ENCODE measurements around the gene ALOX5AP. TPM values are rescaled to one million over a fixed set of nuclear protein-coding genes. Genes with fewer than 3 reads are reported as not detected.

The ALOX5AP gene
- polyA plus RNA-seq, 2 donors, result 2.1 to 10.5 TPM

GRCh38 chr13:30735872-30736175, 481 bp downstream of the ALOX5AP start:
- Histone ChIP-seq H3K4me1 (ENCODE audit: control insufficient read depth in 2 of 2, insufficient read depth in 2 of 2, low read length in 1 of 2) (no peaks in the 10 kb centered on the region), H3K9me3 (ENCODE audit: control insufficient read depth in 2 of 2, insufficient read depth in 1 of 2, low read depth in 1 of 2, low read length in 1 of 2) (no peaks in the 10 kb centered on the region), H3K27ac (ENCODE audit: low read depth in 2 of 2, low read length in 1 of 2) (no peak overlapping the region), H3K27me3 (ENCODE audit: control insufficient read depth in 1 of 2, insufficient read depth in 2 of 2, low read length in 2 of 2) (no peaks in the 10 kb centered on the region), H3K4me3 (ENCODE audit: low read depth in 1 of 2, low read length in 2 of 2) (peak overlapping the region in 1 of 2 donors; percentile 22), H3K36me3 (ENCODE audit: control insufficient read depth in 2 of 2, insufficient read depth in 2 of 2, low read length in 1 of 2) (no peaks in the 10 kb centered on the region)
- 75 to 82% methylated on average over 2 of the region's 2 CpGs for WGBS, 2 donors

DNA sequence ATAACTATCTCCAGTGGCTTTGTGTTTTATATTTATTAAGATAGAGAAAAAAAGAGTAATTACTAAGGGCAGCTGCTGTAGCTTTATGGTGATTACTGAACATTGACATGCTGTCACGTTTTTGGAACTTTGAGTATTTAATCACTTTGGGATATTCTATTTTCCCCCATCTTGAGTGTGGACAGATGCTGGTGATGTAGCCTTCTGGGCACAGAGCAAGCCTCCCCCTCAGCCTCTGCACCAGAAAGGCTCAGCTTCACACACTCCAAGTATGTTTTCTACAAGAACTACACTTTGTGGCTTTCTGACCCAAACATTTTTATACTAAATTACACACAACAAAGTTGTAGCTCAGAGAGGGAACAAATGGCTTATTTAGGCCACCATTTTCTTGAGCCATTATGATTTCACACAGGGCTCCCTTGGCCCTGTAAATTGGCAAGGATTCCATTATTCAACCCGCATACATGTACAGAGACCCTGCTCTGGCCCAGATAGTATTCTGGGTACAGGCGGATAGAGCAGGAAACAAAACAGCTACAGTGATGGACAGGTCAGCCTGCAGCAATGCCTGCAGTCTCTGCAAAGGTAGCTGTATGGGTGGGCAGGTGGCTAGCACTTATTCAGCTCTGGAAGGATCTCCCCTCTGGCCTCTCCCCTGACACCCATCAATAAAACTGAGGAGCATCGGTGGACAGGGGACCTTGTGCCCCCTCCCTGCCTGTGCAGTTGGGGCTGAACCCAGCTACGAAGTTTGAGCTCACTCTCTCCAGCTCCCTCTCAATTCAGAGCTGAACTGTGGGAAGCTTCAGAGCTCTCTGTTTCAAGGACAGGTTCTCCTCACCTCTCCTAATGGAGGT, 1.3 kb downstream of the ALOX5AP start:
- no peaks in the 10 kb centered on the region for H3K9me3 ChIP-seq (ENCODE audit: control insufficient read depth in 2 of 2, insufficient read depth in 1 of 2, low read depth in 1 of 2, low read length in 1 of 2)
- WGBS, 2 donors, result 74 to 77% methylated on average over 5 of the region's 5 CpGs

DNA sequence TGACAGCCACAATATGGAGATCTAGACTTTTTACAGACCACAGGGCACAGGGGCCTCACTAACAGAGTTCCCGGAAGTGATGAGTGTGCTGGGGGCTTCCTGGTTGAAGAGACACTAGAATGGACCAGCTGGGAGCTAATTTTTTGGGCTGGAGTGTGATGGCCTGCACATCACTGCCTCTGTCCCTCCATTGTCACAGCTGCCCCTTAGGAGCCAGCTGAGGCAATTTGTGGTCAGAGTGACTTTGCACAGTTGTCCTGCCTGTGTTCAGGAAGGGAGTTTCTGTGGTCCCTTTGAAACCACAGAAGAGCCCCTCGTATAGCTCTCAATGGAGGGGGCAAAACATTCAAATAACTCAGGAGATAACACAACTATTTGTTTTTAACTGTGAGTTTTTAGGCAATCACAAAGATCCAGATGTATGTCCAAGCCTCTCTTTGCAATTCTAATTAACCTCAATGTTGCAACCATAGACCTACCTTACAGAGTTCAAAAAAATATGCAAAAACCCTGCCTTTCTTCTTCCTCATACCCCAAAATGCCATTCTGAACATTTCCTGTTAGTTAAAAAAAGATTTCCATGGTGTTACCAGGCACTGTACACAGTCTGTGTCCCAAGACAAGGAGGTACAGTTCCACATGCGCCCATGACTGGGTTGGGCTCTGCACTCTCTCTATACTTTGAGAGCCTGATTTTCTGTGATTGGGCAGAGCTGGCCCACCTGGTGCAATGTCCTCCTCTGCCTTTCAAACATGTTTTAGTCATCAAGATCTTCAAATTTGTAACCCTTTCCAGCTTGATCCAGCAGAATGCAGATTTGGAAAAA, 2.4 kb downstream of the ALOX5AP start:
- no peaks in the 10 kb centered on the region for H3K27me3 ChIP-seq (ENCODE audit: control insufficient read depth in 1 of 2, insufficient read depth in 2 of 2, low read length in 2 of 2)
- H3K27ac ChIP-seq (ENCODE audit: low read depth in 2 of 2, low read length in 1 of 2), result peak overlapping the region in 1 of 2 donors; percentile 15
- no peak overlapping the region for H3K4me3 ChIP-seq (ENCODE audit: low read depth in 1 of 2, low read length in 2 of 2)
- H3K36me3 ChIP-seq (ENCODE audit: control insufficient read depth in 2 of 2, insufficient read depth in 2 of 2, low read length in 1 of 2), result no peaks in the 10 kb centered on the region
- H3K4me1 ChIP-seq (ENCODE audit: control insufficient read depth in 2 of 2, insufficient read depth in 2 of 2, low read length in 1 of 2), result no peaks in the 10 kb centered on the region
- no peaks in the 10 kb centered on the region for H3K9me3 ChIP-seq (ENCODE audit: control insufficient read depth in 2 of 2, insufficient read depth in 1 of 2, low read depth in 1 of 2, low read length in 1 of 2)
- 61 to 74% methylated on average over 3 of the region's 3 CpGs for WGBS, 2 donors

More for the DNA sequence above, 1.3 kb downstream of the ALOX5AP start:
- H3K36me3 ChIP-seq (ENCODE audit: control insufficient read depth in 2 of 2, insufficient read depth in 2 of 2, low read length in 1 of 2), result no peaks in the 10 kb centered on the region
- H3K4me3 ChIP-seq (ENCODE audit: low read depth in 1 of 2, low read length in 2 of 2), result peak overlapping the region; percentile 7 to 15
- H3K27ac ChIP-seq (ENCODE audit: low read depth in 2 of 2, low read length in 1 of 2), result peak overlapping the region in 1 of 2 donors; percentile 35
- no peaks in the 10 kb centered on the region for H3K27me3 ChIP-seq (ENCODE audit: control insufficient read depth in 1 of 2, insufficient read depth in 2 of 2, low read length in 2 of 2)
- H3K4me1 ChIP-seq (ENCODE audit: control insufficient read depth in 2 of 2, insufficient read depth in 2 of 2, low read length in 1 of 2), result no peaks in the 10 kb centered on the region

- Histone ChIP-seq H3K27ac (ENCODE audit: low read depth in 2 of 2, low read length in 1 of 2) (no peak overlapping the region), H3K36me3 (ENCODE audit: control insufficient read depth in 2 of 2, insufficient read depth in 2 of 2, low read length in 1 of 2) (no peaks in the 10 kb centered on the region), H3K4me3 (ENCODE audit: low read depth in 1 of 2, low read length in 2 of 2) (no peak overlapping the region), H3K9me3 (ENCODE audit: control insufficient read depth in 2 of 2, insufficient read depth in 1 of 2, low read depth in 1 of 2, low read length in 1 of 2) (no peaks in the 10 kb centered on the region), H3K27me3 (ENCODE audit: control insufficient read depth in 1 of 2, insufficient read depth in 2 of 2, low read length in 2 of 2) (no peaks in the 10 kb centered on the region), H3K4me1 (ENCODE audit: control insufficient read depth in 2 of 2, insufficient read depth in 2 of 2, low read length in 1 of 2) (peaks cover 0 to under 1% of the 10 kb centered on the region in 2 donors)
- 81 to 82% methylated on average over 9 of the region's 9 CpGs for WGBS, 2 donors
Observed at GRCh38 chr13:30738526-30739236, 3.3 kb downstream of the ALOX5AP start.

GRCh38 chr13:30739237-30739528, 3.8 kb downstream of the ALOX5AP start:
- Histone ChIP-seq H3K36me3 (ENCODE audit: control insufficient read depth in 2 of 2, insufficient read depth in 2 of 2, low read length in 1 of 2) (no peaks in the 10 kb centered on the region), H3K27me3 (ENCODE audit: control insufficient read depth in 1 of 2, insufficient read depth in 2 of 2, low read length in 2 of 2) (no peaks in the 10 kb centered on the region), H3K9me3 (ENCODE audit: control insufficient read depth in 2 of 2, insufficient read depth in 1 of 2, low read depth in 1 of 2, low read length in 1 of 2) (no peaks in the 10 kb centered on the region), H3K4me3 (ENCODE audit: low read depth in 1 of 2, low read length in 2 of 2) (no peak overlapping the region), H3K4me1 (ENCODE audit: control insufficient read depth in 2 of 2, insufficient read depth in 2 of 2, low read length in 1 of 2) (peaks cover 3 to 5% of the 10 kb centered on the region in 2 donors), H3K27ac (ENCODE audit: low read depth in 2 of 2, low read length in 1 of 2) (no peak overlapping the region)
- 95 to 96% methylated on average over 2 of the region's 2 CpGs for WGBS, 2 donors

- Histone ChIP-seq H3K36me3 (ENCODE audit: control insufficient read depth in 2 of 2, insufficient read depth in 2 of 2, low read length in 1 of 2) (no peaks in the 10 kb centered on the region), H3K4me3 (ENCODE audit: low read depth in 1 of 2, low read length in 2 of 2) (no peak overlapping the region), H3K27me3 (ENCODE audit: control insufficient read depth in 1 of 2, insufficient read depth in 2 of 2, low read length in 2 of 2) (no peaks in the 10 kb centered on the region), H3K4me1 (ENCODE audit: control insufficient read depth in 2 of 2, insufficient read depth in 2 of 2, low read length in 1 of 2) (peaks cover 5 to 7% of the 10 kb centered on the region in 2 donors), H3K9me3 (ENCODE audit: control insufficient read depth in 2 of 2, insufficient read depth in 1 of 2, low read depth in 1 of 2, low read length in 1 of 2) (no peaks in the 10 kb centered on the region), H3K27ac (ENCODE audit: low read depth in 2 of 2, low read length in 1 of 2) (peak overlapping the region in 1 of 2 donors; percentile 36)
- WGBS, 2 donors, result 29 to 35% methylated on average over 14 of the region's 14 CpGs
Observed at GRCh38 chr13:30739761-30740642, 4.7 kb downstream of the ALOX5AP start.

GRCh38 chr13:30742901-30743300, 7.6 kb downstream of the ALOX5AP start:
- Histone ChIP-seq H3K9me3 (ENCODE audit: control insufficient read depth in 2 of 2, insufficient read depth in 1 of 2, low read depth in 1 of 2, low read length in 1 of 2) (no peaks in the 10 kb centered on the region), H3K4me3 (ENCODE audit: low read depth in 1 of 2, low read length in 2 of 2) (no peak overlapping the region), H3K27me3 (ENCODE audit: control insufficient read depth in 1 of 2, insufficient read depth in 2 of 2, low read length in 2 of 2) (no peaks in the 10 kb centered on the region), H3K27ac (ENCODE audit: low read depth in 2 of 2, low read length in 1 of 2) (peak overlapping the region in 1 of 2 donors; percentile 38), H3K36me3 (ENCODE audit: control insufficient read depth in 2 of 2, insufficient read depth in 2 of 2, low read length in 1 of 2) (no peaks in the 10 kb centered on the region), H3K4me1 (ENCODE audit: control insufficient read depth in 2 of 2, insufficient read depth in 2 of 2, low read length in 1 of 2) (peaks cover 7% of the 10 kb centered on the region in 2 donors)
- 90% methylated on average over 6 of the region's 6 CpGs for WGBS, 2 donors

DNA sequence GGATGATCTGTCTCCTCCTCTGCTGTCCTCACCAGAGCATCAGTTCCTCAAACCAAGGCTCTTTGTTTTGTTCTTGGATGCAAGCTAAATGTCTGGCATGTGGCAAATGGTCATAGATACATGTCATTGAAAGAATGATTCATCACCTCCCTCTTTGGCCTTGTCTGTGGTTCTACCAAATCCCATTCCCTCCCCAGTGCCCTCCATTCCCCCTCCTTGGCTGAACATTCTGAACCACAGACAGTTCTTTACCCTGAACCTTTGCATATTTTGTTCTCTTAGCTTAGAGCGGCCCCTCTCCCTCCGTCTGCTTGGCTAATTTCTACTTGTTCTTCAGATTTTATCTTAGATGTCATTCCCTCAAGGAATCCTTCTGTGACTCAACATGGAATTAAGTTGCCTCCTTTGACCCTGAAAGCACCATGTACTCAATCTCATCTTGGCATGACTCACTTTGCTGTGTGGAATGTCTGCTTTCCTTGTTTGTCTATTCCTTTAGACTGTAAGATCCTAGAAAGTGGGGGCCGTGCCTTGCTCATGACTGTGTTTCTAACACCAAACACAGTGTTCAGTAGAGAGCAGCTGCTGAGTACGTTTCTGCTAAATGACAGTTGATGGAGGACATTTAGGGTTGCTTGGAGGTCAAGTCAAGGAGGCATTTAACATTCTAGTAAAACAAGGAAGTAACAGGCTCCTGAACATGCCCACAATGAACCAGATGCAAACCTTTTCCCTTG, 8.1 kb downstream of the ALOX5AP start:
- 41 to 60% methylated on average over 4 of the region's 4 CpGs for WGBS, 2 donors
- Histone ChIP-seq H3K4me3 (ENCODE audit: low read depth in 1 of 2, low read length in 2 of 2) (no peak overlapping the region), H3K4me1 (ENCODE audit: control insufficient read depth in 2 of 2, insufficient read depth in 2 of 2, low read length in 1 of 2) (peaks cover 7% of the 10 kb centered on the region in 2 donors)

More for the DNA sequence above, 8.1 kb downstream of the ALOX5AP start:
- Histone ChIP-seq H3K27me3 (ENCODE audit: control insufficient read depth in 1 of 2, insufficient read depth in 2 of 2, low read length in 2 of 2) (no peaks in the 10 kb centered on the region), H3K9me3 (ENCODE audit: control insufficient read depth in 2 of 2, insufficient read depth in 1 of 2, low read depth in 1 of 2, low read length in 1 of 2) (no peaks in the 10 kb centered on the region), H3K36me3 (ENCODE audit: control insufficient read depth in 2 of 2, insufficient read depth in 2 of 2, low read length in 1 of 2) (no peaks in the 10 kb centered on the region), H3K27ac (ENCODE audit: low read depth in 2 of 2, low read length in 1 of 2) (peak overlapping the region; percentile 17 to 38)

Measured in esophagus (tissue), 2 donors.